Muscle of arm (tissue), 12 donors: ENCODE data around the gene FCER1G. TPM values are rescaled to one million over a fixed set of nuclear protein-coding genes. Genes with fewer than 3 reads are reported as not detected.

Source experiments
- DNase-seq: peaks from one replicate; pipeline ENCODE4 v3.0.0-alpha.2; 2013
- polyA plus RNA-seq, 12 donors: library from polyadenylated mRNA; unstranded; fragments of 120-200 nt; gene quantifications; one replicate each; pipeline ENCODE4 v1.2.1, GENCODE V29; 2013; ENCODE audit not compliant: insufficient read length in 12 of 12

Gene FCER1G
- polyA plus RNA-seq, 12 donors = 12.5 to 37.0 (median 18.9) TPM; not detected in 2

DNA sequence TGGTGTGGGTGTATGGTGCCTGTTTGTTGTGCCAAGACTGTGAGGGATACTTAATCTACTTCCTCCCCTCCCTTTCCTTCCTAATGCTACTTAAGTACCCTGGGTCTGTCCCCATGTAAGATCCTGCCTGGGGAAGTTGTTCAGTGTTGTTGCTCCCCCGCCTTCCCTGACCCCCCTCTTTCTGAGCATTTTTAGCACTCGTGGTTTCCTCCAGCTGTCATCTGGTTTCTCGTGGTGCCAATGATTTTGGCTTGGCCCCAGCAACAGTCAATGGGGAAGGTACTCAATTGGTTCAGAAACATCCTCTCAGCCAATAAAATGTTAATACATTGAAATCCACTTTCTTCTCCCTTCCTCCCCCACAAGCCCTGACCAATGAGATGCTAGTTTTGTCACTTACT lies 29.8 kb upstream of the FCER1G start:
- DNase-seq = peak; percentile 83

DNA sequence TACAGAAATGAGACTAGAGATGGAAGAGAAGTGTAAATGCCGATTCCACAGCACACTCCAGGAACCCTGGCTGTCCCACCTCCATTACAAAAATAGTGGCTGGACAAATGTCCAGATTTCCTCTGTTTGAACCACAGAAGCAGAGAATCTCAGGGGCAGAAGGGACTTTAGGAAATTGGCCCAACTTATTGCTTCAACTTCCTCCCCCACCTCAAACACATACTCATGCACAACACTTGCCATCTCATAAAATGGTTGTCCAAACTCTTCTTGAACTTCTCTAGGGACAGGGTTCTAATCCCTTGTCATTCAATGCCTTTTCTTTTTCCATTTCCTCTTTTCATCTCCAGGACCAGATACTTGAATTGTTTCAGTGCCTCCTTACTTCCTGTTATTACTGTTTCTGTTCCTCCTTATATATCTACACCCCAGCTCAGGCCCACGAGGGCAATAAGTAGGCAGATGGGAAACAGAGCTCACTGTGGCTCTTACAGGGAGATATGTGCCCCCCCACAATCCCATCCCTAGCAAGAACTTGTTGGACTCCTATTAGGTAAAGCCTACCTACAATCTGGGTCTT lies 29.3 kb upstream of the FCER1G start:
- no peak for DNase-seq

DNA sequence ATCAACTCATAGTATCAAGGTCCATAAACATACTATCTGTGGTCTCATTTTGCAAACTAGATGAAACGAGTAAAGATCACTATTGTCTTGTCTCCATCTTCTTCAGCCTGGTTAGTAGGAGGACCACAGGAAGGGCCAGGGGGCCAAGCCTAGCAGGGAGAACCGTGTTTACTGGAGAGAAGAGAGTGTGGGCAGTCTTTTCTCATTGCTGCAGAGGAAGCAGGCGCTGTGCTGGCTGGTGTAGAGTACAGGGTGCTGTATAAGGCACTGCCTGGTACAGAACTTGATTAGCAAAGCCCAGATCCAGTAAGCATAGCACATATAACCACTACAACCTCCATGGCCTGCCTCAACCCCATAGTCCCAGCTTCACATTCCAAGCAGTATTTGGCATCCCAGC lies 27.8 kb upstream of the FCER1G start:
- no peak for DNase-seq

DNA sequence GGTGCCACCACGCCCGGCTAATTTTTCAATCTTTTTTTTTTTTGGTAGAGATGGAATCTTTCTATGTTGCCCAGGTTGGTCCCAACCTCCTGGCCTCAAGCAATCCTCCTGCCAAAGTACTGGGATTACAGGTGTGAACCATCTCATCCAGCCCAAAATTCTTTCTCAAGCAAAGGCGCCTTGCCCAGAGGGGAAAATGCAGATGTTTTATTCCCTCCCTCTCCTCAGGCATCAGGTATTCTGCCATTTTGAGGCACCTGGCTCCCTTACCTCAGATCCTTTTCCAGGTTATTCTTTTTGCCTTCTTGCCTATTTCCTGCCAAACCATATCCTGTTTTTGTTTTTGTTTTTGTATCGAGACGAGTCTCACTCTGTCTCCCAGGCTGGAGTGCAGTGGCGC lies 26.7 kb upstream of the FCER1G start:
- DNase-seq = no peak

DNA sequence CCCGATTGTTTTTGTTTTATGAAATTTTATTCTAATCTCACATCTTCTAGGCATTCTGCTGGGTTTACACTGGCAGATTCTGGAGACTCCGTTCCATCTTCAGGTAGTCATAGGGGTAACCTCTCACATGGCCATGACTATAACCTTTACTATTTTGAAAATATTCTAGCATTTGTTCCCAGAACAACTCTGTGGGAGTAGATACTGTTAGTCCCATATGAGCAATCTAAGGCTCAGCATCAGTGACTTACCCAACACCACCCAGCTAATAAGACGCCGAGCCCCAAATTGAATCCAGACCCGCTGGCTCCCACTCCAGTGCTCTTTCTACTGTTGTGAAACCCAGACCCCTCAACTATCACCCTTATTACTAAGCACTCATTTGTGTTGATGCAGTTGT lies 26.1 kb upstream of the FCER1G start:
- no peak for DNase-seq

DNA sequence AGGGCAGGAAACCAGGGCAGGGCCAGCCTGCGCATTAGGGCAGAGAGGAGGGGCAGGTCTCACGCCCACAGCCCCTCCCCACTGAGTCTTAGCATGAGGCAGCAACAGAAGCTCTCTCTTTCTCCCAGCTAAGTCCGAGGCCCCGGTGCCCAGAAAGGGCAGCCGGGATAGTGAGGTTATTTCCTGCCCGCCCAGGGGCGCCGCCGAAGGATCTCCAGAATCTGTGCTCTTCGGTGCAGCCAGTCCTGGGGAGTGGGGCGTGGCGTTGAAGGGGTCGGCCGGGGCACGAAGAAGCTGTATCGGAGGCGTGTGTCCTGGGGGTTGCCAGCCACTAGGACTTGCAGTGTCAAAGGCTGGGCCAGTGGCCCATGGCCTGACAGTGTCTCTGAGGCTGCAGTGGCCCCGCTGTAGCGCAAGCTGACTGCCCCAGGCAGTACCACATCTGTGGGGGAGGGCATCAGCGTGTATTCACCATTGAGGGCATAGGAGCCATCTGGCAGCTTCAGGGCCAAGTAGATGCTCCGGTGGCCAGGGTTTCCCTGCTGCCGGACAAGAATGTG lies 24.1 kb upstream of the FCER1G start:
- DNase-seq = no peak

DNA sequence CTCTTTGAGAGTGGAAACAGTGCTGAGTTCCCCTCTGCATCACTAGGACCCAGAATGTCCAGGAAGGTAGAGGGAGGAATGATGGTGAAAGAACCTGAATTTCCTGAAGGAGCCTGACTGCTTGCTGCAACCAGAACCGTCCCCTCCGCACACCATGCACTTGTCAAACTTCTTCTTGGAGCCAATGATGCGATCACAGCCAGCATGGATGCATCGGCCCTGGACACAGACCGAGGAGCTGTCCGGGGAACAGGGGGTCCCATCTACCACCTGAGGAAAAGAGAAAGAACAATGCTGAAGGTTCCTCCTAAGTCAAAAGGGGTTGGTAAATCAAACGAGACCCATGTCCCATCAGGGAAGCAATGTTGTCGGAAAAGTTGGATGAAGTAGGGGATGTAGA lies 23.1 kb upstream of the FCER1G start:
- DNase-seq = no peak

DNA sequence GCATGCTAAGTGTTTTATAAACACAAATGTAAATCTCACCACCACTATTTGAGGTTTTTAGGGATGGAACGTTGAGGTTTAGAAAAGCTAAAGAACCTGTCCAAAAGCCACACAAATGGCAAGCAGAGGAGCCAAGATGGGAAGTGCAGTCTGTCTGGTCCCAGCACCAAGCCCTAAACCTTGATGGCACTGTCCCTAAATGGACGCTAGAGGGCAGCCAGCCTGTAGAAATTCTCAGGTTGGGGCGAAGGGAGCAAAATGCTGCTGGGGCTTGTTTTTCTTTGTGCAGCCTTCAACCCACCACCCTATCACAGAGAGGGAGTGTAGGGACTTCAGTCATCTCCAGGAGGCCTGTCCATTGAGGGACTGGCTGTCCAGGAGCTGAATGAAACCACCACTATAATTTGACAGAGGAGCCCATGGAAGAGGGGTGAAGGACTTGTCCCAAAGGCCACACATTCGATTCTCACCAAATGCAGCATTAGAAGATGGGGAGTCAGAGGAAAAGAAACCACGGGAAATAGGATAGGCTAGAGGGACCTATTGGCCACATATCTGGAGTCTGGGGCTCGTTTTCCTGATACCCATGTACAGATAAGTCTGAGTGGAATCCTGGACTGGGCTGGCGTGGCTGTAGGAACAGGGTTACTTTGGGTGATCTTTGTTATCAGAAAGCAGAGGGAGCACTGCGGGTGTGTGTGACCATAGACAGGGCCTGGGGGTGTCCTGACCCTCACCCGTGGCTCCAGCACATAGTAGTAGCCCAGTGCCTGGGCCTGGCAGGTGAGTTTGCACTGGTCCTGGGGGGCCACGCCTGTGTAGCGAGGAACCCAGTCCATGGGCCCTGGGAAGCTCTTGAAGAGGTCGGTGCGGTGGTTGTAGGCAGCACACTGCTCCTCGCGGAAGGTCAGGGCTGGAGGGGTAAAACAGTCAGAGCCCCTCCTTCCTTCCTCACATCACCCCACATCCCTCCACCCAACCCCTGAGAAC lies 22.3 kb upstream of the FCER1G start:
- peak; percentile 67 for DNase-seq

DNA sequence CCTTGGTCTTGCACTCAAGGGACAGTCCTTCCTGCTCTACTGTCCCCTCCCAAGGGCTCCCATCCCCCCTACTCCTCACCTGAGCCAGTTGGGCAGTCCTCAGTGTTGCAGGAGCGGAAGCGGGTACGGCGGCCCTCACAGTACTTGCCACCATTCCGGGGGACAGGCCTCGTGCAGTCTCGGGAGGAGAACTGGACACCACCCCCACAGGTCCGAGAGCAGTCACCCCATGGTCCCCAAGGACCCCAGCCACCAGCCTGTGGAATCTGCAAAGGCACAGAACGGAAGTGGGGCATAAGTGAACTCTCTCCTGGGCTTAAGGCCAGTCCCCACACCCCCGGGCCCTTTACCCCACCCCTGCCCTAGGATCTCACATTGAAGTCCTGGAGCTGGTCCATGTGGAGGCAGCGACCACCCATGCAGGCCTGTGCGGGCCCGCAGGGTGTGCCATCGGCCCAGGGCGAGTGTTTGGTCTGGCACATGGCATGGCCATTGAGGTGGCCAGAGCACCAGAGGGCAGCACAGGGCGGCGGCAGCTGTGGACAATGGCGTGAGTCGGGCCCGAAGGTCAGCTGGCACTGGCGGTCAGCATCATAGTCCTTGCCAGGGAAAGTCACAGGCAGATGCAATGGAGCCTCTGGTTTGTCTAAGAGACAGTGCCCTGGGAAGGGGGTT lies 21.4 kb upstream of the FCER1G start:
- DNase-seq = no peak

DNA sequence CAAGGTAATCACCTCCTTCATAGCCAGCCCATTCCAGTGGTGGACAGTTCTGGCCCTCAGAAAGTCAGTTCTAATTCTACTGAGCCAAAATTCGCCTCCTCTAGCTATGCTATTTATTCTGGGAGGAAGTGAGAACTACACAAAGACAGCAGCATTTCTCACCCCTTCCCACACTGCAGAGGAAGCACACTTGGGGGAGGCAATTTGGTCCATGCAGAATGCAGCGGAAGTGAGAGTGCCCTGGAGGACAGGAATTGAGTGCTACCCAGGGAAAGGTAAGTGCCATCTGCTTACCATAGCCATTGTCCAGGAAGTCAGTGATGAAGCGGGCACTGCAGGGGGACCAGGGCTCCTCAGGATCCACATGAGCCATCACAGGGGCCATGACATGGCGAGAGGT lies 19.9 kb upstream of the FCER1G start:
- no peak for DNase-seq

DNA sequence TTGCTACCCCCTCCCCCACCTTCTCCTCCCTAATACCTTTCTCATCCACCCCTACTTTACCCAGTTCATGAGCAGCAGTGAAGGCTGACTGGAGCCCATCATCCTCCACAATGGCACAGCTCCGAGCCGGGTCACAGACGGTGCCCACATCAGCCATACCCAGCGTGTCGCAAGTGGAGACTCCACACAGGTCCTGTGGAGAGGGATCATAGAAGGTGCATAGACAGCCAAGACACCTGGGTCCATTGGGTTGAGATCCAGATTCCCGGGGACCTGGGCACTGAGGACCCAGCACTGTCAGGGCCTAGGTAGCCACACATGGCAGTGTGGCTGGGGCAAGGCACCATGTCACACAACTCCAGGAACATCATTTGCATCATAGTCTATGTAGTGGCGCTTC lies 19.0 kb upstream of the FCER1G start:
- no peak for DNase-seq

DNA sequence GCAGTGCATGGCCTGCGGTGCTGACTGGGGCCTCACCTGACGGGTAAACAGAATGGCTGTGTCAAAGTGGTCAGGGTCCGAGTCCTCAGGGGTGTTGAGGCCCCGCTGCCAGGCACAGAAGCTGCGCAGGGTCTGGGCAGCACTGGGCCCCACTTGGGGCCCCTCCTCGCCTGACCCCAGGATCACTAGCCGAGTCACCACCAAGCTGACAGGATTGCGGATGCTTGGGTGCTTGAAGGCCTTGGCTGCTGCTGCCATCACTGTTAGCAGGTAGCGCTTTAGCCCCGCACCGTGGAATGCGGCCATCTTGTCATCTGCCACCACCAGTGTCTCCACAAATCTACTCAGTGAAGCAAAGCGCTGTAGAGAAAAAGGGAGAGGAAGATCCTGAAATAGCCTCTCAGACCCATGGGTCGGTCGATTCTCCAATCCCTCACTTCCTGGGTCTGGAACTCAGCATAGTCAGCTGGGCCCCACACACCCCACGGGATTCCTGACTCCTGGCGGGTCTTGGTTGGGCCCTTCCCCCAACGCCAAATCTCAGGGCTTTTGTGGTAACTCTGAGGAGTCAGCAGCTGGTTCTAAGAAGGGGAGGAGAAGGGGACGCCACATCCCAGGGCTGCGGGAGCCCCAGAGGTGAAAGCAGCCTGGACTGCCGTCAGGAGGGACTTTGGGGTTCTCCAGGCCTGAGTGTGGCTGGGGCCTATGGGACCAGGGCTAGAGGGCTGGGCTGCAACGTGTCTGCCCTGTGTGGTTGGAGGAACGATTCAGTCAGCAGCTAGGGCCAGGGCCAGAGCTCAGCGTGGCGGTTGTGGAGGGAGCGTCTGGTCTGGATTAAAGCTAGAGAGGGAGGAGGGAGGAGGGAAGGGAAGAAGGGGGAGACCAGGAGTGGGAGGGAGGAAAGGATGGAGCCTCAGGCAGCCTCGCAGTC lies 18.3 kb upstream of the FCER1G start:
- peak; percentile 91 for DNase-seq

DNA sequence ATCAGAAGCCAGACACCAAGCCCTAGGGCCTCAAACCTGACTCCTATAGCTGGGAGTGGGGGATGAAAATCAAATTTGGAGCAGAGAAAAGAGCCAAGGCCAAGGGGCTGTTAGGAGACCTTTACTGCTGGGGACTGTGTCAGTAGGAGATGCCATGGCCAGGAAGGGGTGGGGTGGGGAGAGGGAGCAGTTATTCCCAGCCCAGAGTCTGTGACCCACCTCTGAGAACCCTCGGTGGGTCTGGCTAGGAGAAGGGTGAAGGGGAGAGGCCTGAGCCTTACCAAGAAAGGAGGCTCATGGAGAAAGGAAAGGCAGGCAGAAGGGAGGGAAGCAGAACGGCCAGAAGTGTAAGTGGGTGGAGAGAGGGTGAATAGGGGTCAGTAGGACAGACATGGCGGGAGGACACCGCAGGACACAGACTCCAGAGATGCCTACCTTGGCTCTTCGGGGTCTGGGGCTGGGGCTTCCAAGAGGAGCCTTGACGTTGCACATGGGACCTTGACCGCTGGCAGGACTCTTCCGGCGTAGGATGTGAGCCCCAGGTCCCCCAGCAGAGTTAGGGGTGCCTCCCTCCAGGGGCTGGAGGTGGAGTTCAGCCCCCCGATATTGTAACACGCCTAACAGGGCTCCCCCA lies 17.4 kb upstream of the FCER1G start:
- DNase-seq = no peak

DNA sequence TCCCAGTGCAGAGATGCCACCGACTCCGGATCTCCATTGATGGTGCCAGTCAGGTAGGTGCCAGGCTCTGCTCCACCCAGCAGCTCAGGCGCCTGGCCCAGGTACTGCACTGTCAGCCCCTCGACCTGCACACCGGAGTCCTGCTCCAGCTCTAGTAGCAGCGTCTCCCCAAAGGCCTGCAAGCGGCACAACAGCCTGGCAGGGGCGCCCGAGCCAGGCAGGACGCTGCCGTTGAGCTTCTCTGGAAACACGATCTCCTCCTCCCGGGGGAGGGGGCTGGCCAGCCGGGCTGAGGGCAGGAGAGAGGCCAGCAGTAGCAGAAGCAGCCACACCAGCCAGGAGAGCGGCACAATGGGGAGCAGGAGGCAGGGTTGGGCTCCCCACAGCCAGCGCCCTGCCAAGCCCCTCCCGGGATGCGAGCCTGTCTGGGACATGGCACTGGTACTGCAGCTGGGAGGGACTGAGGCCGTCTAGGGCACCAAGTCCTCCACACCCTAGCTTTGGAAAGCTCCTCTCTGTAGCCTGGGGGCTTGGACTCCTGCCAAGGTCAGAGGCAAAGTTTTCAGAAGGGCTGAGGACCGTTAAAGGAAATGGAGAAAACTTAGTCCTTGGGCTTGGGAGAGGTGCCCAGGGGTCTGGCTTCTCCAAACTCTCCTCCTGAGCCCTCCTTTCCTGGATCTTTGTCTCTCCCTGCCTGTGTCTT lies 16.8 kb upstream of the FCER1G start:
- DNase-seq = peak; percentile 59

DNA sequence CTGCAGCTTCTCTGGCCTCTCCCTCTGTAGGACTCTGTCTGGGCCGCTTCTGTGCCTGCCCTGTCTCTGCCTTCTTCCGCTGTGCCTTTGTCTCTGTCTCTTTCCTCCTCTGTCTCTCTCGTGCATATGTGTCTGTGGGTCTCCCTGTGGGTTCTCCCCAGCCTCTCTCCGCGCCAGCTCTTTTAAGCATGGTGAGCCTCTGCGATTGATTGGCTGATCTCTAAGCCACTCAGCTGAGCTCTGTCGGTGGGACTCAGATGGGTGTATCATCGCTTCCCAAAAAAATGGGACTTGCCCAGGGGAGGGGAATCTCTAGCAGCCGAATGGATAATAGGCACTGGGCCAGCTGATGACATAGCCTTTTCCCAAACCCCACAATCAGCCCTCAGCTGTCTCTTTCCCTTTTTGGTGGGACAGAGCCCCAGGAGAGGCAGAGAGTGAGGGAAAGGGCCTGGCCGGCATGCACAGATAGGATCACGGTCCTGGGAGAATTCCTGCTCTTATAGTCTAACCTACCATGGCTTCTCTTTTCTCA lies 16.1 kb upstream of the FCER1G start, which contains the start of gene ADAMTS4:
Gene ADAMTS4 (minus strand): TSS at position 158 of the 535 bp plus-strand sequence. CDS start 427 bp downstream, outside the sequence.
- DNase-seq = peak; percentile 87

DNA sequence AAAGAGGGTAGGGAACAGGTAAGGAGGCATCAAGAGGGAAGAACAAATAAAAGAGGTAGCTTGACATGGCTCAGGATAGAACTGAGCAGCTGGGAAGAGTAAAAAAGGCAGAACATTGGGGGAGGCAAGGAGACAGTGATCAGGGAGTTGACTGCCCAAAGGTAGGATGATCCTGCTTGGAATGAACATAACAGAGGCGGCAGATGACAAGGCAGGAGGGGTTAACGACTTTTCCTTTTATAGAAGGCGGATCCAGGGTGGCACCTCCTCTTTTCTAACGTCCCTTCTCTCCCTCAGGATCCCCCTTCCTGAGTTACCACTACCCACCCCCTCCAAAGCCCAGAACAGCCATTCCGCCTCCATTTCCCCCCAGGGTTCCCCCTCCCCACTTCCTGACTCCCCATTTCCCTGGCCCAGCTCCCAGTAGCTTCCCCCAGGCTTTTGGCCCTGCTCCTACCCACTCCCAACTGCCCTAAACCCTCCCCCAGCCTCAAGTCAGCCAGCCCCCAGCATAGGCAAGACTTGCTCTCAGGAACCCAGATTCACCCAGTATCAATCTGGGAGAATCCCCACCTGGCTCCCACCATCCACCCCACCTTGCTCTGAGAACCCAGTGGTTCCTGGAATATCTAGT lies 15.5 kb upstream of the FCER1G start:
- no peak for DNase-seq

DNA sequence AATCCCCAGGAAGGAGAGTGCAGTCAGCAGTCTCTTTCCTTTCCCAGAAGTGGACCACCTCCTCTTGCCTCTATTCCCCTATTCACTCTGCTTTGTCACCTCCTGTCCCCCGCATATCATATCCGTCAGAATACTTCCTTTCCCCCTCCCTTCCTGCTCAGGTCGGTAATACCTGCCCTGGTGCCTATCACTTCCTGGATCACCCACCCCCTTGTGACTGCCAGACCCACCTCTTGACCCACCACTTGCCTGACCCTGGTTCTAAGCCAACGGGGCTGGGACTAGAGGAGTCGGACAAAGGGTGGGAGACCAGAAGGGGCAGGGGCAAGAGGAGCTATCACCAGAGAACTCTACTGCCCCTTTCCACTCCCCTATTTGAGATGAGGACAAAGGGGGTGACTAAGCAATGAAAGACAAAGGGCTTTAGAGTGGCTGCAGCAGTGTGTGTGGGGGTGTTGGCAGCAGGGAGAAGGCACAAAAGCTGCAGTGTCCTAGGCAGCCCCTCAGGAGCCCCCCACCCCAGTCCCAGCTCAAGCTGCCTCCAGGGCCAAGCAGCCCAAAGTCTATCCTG lies 14.6 kb upstream of the FCER1G start:
- DNase-seq = no peak

DNA sequence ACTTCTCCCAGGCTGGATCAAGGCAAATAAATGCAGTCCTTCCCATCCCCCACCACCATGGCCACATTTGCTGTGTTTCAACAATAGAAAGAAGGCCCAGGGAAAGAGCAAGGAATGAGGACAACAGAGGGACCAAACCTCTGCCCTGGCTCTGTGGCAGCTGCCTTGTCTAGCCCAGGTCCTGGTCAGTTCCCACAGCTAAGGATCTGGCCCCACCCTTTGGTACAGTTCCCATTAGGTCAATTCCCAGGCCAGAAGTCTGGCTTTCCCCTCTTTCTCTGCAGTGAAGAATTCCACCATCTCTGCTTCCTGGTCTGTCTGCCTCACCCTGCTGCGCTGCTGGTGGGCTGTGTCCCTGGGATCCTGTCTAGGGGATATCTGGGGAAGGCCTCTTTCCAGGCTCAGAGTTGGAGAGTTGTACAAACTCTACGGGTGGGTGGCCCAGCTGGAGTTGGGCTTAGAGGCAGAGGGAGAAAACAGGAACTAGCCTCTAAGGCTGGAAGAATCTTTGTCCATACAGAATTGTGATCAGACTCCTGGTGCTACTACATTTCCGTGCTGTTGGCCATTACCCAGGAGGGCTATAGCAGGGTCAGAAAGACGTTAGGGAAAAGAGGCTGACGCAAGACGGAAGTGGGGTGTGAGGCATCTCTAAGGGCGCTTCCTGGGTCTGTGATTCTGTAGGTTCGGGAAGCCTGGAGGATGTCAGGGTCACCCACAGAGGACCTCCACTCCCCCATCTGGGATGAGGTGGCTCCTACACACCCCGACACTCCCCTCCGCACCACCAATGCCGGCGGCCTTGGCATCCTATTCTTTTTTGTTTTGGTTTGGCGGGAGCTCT lies 13.9 kb upstream of the FCER1G start:
- DNase-seq = peak; percentile 70
